GM23338 (cell line): ENCODE results near the gene CLDN15. TPM values are rescaled to one million over a fixed set of nuclear protein-coding genes. Genes with fewer than 3 reads are reported as not detected.
A peak's percentile ranks its signal among the peaks of the same experiment; 100 is the strongest.

Source experiments
- ATAC-seq: fragments of 200-7000 bp; cut with Tn5 transposase; 3 replicates; pipeline ENCODE4 v1.9.1; 2020
- DNase-seq: peaks from one replicate; pipeline ENCODE4 v3.0.0-alpha.2; 2015; ENCODE audit warnings: low spot score
- H2AFZ ChIP-seq: fragments of 200-600 bp; sonication (generic); 2 replicates; pipeline ENCODE4 v1.8.0; 2016; ENCODE audit warnings: antibody characterized with exemption, mild to moderate bottlenecking, moderate library complexity
- H3F3A ChIP-seq: fragments of 200-600 bp; sonication (generic); replicated peaks from 2 replicates; pipeline ENCODE4 v1.8.0; 2017; ENCODE audit warnings: antibody characterized with exemption, mixed run types, low read depth
- H3K27ac ChIP-seq: fragments of 200-600 bp; sonication (generic); 2 replicates; pipeline ENCODE4 v1.6.1; 2016; ENCODE audit warnings: low read depth
- H3K27me3 ChIP-seq: fragments of 200-600 bp; sonication (generic); 2 replicates; pipeline ENCODE4 v1.8.0; 2016; ENCODE audit warnings: mild to moderate bottlenecking, mixed run types, moderate library complexity; ENCODE audit not compliant: insufficient read depth
- H3K36me3 ChIP-seq: fragments of 200-600 bp; sonication (generic); 2 replicates; pipeline ENCODE4 v1.8.0; 2016; ENCODE audit warnings: mild to moderate bottlenecking; ENCODE audit not compliant: insufficient read depth
- H3K4me1 ChIP-seq: fragments of 200-600 bp; sonication (generic); 2 replicates; pipeline ENCODE4 v1.8.0; 2016; ENCODE audit warnings: mild to moderate bottlenecking, moderate library complexity; ENCODE audit not compliant: insufficient read depth
- H3K4me2 ChIP-seq: fragments of 200-600 bp; sonication (generic); 2 replicates; pipeline ENCODE4 v1.7.1; 2017; ENCODE audit warnings: mixed run types
- H3K4me3 ChIP-seq: fragments of 200-600 bp; sonication (generic); 2 replicates; pipeline ENCODE4 v1.6.1; 2016; ENCODE audit warnings: mixed run types
- H3K79me2 ChIP-seq: fragments of 200-600 bp; sonication (generic); replicated peaks from 2 replicates; pipeline ENCODE4 v1.8.0; 2017; ENCODE audit warnings: mild to moderate bottlenecking; ENCODE audit not compliant: insufficient read depth
- H3K9me2 ChIP-seq: fragments of 200-600 bp; sonication (generic); 2 replicates; pipeline ENCODE4 v1.8.0; 2017; ENCODE audit not compliant: insufficient read depth
- H4K20me1 ChIP-seq: fragments of 200-600 bp; sonication (generic); replicated peaks from 2 replicates; pipeline ENCODE4 v1.8.0; 2017; ENCODE audit warnings: mild to moderate bottlenecking; ENCODE audit not compliant: insufficient read depth
- H3K27ac Mint-ChIP-seq: 2 replicates; pipeline ENCODE4 v1.8.0; 2020; ENCODE audit warnings: inconsistent platforms, mild to moderate bottlenecking, moderate library complexity, mixed read lengths
- H3K27me3 Mint-ChIP-seq: 3 replicates; pipeline ENCODE4 v1.8.0; 2022; ENCODE audit warnings: low read depth, mild to moderate bottlenecking, moderate library complexity, mixed read lengths, inconsistent platforms; ENCODE audit not compliant: insufficient read depth, poor library complexity
- H3K36me3 Mint-ChIP-seq: 3 replicates; pipeline ENCODE4 v1.8.0; 2021; ENCODE audit warnings: low read depth, mild to moderate bottlenecking, inconsistent platforms, moderate library complexity, mixed read lengths
- H3K4me1 Mint-ChIP-seq: 3 replicates; pipeline ENCODE4 v1.8.0; 2020; ENCODE audit warnings: mild to moderate bottlenecking, inconsistent platforms, mixed read lengths
- H3K4me3 Mint-ChIP-seq: 3 replicates; pipeline ENCODE4 v1.8.0; 2021; ENCODE audit warnings: moderate library complexity, mild to moderate bottlenecking, inconsistent platforms, mixed read lengths
- H3K9me3 Mint-ChIP-seq: 3 replicates; pipeline ENCODE4 v1.8.0; 2020; ENCODE audit warnings: moderate library complexity, mild to moderate bottlenecking, inconsistent platforms, mixed read lengths
- CREB1 ChIP-seq: fragments of 250-450 bp; sonication (Bioruptor Pico); IDR thresholded peaks from 2 replicates; pipeline ENCODE4 v1.5.0; 2020; ENCODE audit warnings: low read depth, mild to moderate bottlenecking, moderate library complexity
- EZH2 ChIP-seq: fragments of 200-600 bp; sonication (generic); IDR thresholded peaks from one replicate; pipeline ENCODE4 v1.8.0; 2017; ENCODE audit warnings: antibody characterized with exemption, mild to moderate bottlenecking, low read depth; ENCODE audit not compliant: unreplicated experiment
- EZH2phosphoT487 ChIP-seq: fragments of 200-600 bp; sonication (generic); IDR thresholded peaks from one replicate; pipeline ENCODE4 v1.8.1; 2018; ENCODE audit warnings: antibody characterized with exemption; ENCODE audit not compliant: unreplicated experiment
- JUNB ChIP-seq: IDR thresholded peaks from one replicate; pipeline ENCODE4 v1.6.1; 2016; ENCODE audit warnings: antibody characterized with exemption; ENCODE audit not compliant: unreplicated experiment
- NANOG ChIP-seq: IDR thresholded peaks from 2 replicates; pipeline ENCODE4 v1.6.1; 2016; ENCODE audit warnings: antibody characterized with exemption, borderline replicate concordance
- POLR2AphosphoS5 ChIP-seq: IDR thresholded peaks from 2 replicates; pipeline ENCODE4 v1.6.1; 2016; ENCODE audit warnings: antibody characterized with exemption, low read depth
- STAT1 ChIP-seq: IDR thresholded peaks from one replicate; pipeline ENCODE4 v1.6.1; 2016; ENCODE audit warnings: antibody characterized with exemption; ENCODE audit not compliant: unreplicated experiment
- ZNF114 ChIP-seq: fragments of 250-450 bp; sonication (Bioruptor Pico); IDR thresholded peaks from 2 replicates; pipeline ENCODE4 v1.5.0; 2020; ENCODE audit warnings: mild to moderate bottlenecking, moderate library complexity
- ZNF331 ChIP-seq: fragments of 250-450 bp; sonication (Bioruptor Pico); IDR thresholded peaks from 2 replicates; pipeline ENCODE4 v1.5.0; 2020; ENCODE audit warnings: low read depth, mild to moderate bottlenecking, moderate library complexity
- polyA plus RNA-seq: library from polyadenylated mRNA; unstranded; fragments of >200 nt; fragmentation: Nextera tagmentation; extraction: Ambion mirVana; gene quantifications from 2 replicates; pipeline ENCODE4 v1.2.1, GENCODE V29; 2016
- total RNA-seq: library from RNA; depleted of rRNA; stranded (reverse); fragments of >200 nt; shearing (Covaris generic); gene quantifications from 2 replicates; pipeline ENCODE4 v1.2.3, GENCODE V29; 2014
- TF ChIP-seq, protein P1 (sequence below): IDR thresholded peaks from one replicate; pipeline ENCODE4 v1.6.1; 2018; ENCODE audit warnings: antibody characterized with exemption; ENCODE audit not compliant: unreplicated experiment
- TF ChIP-seq, protein P2 (sequence below), 2 experiments: fragments of 200-600 bp in 1 of 2; sonication (generic) in 1 of 2; conservative IDR thresholded peaks; 2 replicates each; pipeline versions ENCODE4 v1.5.1 to v1.6.1; 2016 to 2017; ENCODE audit warnings: antibody characterized with exemption in 2 of 2, low read depth in 2 of 2, mild to moderate bottlenecking in 2 of 2, moderate library complexity in 1 of 2
- TF ChIP-seq, protein P3 (sequence below): fragments of 250-450 bp; sonication (Bioruptor Pico); IDR thresholded peaks from 2 replicates; pipeline ENCODE4 v1.5.0; 2020; ENCODE audit warnings: mild to moderate bottlenecking, moderate library complexity
- TF ChIP-seq, protein P4 (sequence below): IDR thresholded peaks from 2 replicates; pipeline ENCODE4 v1.6.1; 2016; ENCODE audit warnings: antibody characterized with exemption

Gene CLDN15
- total and polyA plus RNA-seq, 2 experiments from 2014 or later: 3.6 to 4.1 TPM

GRCh38 chr7:101240226-101241014 lies 2.8 kb upstream of the CLDN15 start:
- H3K27ac Mint-ChIP-seq: no peak overlapping the region; the same call in 1 of the 2 replicates
- no peak for TF ChIP-seq ZNF114 (CRISPR knock-in tag)
- no peak for TF ChIP-seq STAT1
- TF ChIP-seq ZNF331: no peak
- TF ChIP-seq, protein P1, sequence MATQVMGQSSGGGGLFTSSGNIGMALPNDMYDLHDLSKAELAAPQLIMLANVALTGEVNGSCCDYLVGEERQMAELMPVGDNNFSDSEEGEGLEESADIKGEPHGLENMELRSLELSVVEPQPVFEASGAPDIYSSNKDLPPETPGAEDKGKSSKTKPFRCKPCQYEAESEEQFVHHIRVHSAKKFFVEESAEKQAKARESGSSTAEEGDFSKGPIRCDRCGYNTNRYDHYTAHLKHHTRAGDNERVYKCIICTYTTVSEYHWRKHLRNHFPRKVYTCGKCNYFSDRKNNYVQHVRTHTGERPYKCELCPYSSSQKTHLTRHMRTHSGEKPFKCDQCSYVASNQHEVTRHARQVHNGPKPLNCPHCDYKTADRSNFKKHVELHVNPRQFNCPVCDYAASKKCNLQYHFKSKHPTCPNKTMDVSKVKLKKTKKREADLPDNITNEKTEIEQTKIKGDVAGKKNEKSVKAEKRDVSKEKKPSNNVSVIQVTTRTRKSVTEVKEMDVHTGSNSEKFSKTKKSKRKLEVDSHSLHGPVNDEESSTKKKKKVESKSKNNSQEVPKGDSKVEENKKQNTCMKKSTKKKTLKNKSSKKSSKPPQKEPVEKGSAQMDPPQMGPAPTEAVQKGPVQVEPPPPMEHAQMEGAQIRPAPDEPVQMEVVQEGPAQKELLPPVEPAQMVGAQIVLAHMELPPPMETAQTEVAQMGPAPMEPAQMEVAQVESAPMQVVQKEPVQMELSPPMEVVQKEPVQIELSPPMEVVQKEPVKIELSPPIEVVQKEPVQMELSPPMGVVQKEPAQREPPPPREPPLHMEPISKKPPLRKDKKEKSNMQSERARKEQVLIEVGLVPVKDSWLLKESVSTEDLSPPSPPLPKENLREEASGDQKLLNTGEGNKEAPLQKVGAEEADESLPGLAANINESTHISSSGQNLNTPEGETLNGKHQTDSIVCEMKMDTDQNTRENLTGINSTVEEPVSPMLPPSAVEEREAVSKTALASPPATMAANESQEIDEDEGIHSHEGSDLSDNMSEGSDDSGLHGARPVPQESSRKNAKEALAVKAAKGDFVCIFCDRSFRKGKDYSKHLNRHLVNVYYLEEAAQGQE: no peak
- no peak for TF ChIP-seq NANOG
- TF ChIP-seq CREB1: no peak
- TF ChIP-seq EZH2: no peak
- TF ChIP-seq EZH2phosphoT487: no peak
- no peak for TF ChIP-seq POLR2AphosphoS5
- no peak for TF ChIP-seq JUNB
- TF ChIP-seq, protein P2, sequence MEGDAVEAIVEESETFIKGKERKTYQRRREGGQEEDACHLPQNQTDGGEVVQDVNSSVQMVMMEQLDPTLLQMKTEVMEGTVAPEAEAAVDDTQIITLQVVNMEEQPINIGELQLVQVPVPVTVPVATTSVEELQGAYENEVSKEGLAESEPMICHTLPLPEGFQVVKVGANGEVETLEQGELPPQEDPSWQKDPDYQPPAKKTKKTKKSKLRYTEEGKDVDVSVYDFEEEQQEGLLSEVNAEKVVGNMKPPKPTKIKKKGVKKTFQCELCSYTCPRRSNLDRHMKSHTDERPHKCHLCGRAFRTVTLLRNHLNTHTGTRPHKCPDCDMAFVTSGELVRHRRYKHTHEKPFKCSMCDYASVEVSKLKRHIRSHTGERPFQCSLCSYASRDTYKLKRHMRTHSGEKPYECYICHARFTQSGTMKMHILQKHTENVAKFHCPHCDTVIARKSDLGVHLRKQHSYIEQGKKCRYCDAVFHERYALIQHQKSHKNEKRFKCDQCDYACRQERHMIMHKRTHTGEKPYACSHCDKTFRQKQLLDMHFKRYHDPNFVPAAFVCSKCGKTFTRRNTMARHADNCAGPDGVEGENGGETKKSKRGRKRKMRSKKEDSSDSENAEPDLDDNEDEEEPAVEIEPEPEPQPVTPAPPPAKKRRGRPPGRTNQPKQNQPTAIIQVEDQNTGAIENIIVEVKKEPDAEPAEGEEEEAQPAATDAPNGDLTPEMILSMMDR (conservative IDR thresholded peaks at IDR 0.05; ENCODE audit: low read depth in 2 of 2): no peak
- TF ChIP-seq, protein P3, sequence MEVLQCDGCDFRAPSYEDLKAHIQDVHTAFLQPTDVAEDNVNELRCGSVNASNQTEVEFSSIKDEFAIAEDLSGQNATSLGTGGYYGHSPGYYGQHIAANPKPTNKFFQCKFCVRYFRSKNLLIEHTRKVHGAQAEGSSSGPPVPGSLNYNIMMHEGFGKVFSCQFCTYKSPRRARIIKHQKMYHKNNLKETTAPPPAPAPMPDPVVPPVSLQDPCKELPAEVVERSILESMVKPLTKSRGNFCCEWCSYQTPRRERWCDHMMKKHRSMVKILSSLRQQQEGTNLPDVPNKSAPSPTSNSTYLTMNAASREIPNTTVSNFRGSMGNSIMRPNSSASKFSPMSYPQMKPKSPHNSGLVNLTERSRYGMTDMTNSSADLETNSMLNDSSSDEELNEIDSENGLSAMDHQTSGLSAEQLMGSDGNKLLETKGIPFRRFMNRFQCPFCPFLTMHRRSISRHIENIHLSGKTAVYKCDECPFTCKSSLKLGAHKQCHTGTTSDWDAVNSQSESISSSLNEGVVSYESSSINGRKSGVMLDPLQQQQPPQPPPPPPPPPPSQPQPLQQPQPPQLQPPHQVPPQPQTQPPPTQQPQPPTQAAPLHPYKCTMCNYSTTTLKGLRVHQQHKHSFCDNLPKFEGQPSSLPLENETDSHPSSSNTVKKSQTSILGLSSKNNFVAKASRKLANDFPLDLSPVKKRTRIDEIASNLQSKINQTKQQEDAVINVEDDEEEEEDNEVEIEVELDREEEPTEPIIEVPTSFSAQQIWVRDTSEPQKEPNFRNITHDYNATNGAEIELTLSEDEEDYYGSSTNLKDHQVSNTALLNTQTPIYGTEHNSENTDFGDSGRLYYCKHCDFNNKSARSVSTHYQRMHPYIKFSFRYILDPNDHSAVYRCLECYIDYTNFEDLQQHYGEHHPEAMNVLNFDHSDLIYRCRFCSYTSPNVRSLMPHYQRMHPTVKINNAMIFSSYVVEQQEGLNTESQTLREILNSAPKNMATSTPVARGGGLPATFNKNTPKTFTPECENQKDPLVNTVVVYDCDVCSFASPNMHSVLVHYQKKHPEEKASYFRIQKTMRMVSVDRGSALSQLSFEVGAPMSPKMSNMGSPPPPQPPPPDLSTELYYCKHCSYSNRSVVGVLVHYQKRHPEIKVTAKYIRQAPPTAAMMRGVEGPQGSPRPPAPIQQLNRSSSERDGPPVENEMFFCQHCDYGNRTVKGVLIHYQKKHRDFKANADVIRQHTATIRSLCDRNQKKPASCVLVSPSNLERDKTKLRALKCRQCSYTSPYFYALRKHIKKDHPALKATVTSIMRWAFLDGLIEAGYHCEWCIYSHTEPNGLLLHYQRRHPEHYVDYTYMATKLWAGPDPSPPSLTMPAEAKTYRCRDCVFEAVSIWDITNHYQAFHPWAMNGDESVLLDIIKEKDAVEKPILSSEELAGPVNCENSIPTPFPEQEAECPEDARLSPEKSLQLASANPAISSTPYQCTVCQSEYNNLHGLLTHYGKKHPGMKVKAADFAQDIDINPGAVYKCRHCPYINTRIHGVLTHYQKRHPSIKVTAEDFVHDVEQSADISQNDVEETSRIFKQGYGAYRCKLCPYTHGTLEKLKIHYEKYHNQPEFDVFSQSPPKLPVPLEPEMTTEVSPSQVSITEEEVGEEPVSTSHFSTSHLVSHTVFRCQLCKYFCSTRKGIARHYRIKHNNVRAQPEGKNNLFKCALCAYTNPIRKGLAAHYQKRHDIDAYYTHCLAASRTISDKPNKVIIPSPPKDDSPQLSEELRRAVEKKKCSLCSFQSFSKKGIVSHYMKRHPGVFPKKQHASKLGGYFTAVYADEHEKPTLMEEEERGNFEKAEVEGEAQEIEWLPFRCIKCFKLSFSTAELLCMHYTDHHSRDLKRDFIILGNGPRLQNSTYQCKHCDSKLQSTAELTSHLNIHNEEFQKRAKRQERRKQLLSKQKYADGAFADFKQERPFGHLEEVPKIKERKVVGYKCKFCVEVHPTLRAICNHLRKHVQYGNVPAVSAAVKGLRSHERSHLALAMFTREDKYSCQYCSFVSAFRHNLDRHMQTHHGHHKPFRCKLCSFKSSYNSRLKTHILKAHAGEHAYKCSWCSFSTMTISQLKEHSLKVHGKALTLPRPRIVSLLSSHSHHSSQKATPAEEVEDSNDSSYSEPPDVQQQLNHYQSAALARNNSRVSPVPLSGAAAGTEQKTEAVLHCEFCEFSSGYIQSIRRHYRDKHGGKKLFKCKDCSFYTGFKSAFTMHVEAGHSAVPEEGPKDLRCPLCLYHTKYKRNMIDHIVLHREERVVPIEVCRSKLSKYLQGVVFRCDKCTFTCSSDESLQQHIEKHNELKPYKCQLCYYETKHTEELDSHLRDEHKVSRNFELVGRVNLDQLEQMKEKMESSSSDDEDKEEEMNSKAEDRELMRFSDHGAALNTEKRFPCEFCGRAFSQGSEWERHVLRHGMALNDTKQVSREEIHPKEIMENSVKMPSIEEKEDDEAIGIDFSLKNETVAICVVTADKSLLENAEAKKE (CRISPR knock-in tag): no peak
- TF ChIP-seq, protein P4, sequence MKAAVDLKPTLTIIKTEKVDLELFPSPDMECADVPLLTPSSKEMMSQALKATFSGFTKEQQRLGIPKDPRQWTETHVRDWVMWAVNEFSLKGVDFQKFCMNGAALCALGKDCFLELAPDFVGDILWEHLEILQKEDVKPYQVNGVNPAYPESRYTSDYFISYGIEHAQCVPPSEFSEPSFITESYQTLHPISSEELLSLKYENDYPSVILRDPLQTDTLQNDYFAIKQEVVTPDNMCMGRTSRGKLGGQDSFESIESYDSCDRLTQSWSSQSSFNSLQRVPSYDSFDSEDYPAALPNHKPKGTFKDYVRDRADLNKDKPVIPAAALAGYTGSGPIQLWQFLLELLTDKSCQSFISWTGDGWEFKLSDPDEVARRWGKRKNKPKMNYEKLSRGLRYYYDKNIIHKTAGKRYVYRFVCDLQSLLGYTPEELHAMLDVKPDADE: no peak

More at GRCh38 chr7:101240226-101241014, 2.8 kb upstream of the CLDN15 start:
- Histone ChIP-seq H4K20me1 (peaks cover 6% of the 10 kb centered on the region), H2AFZ (no peak overlapping the region), H3F3A (peaks cover 27% of the 10 kb centered on the region), H3K27me3 (no peaks in the 10 kb centered on the region), H3K9me2 (no peaks in the 10 kb centered on the region), H3K36me3 (no peaks in the 10 kb centered on the region), H3K79me2 (peaks cover 20% of the 10 kb centered on the region), H3K4me1 (peaks cover 32% of the 10 kb centered on the region), H3K4me2 (no peak overlapping the region), H3K27ac (0 out of 2 replicates have a peak overlapping the region, but pooled peaks have one; percentile 66), H3K4me3 (no peak overlapping the region)
- Mint-ChIP-seq H3K4me1 (peaks cover 23% of the 10 kb centered on the region), H3K9me3 (no peaks in the 10 kb centered on the region), H3K4me3 (no peak overlapping the region), H3K36me3 (peaks cover 24% of the 10 kb centered on the region), H3K27me3 (peaks cover 27% of the 10 kb centered on the region)
- DNase-seq: no peak
- no peak for ATAC-seq
